ENCODE data around the gene UACA. TPM values are rescaled to one million over a fixed set of nuclear protein-coding genes. Genes with fewer than 3 reads are reported as not detected.

Gene UACA
- total RNA-seq, 2 donors from 2014 or later = 49.7 to 67.1 TPM

- Histone ChIP-seq H3K4me1 (ENCODE audit: control insufficient read depth, insufficient read depth, low read length) (no peaks in the 10 kb centered on the region), H3K9ac (ENCODE audit: extremely low read depth, low read length, poor library complexity, severe bottlenecking) (no peak overlapping the region), H3K9me3 (ENCODE audit: control insufficient read depth, low read length) (no peaks in the 10 kb centered on the region), H3K27ac (ENCODE audit: low read depth, low read length) (no peak overlapping the region), H3K27me3 (ENCODE audit: control insufficient read depth, insufficient read depth, low read length, poor library complexity, severe bottlenecking) (no peaks in the 10 kb centered on the region), H3K36me3 (ENCODE audit: control insufficient read depth, insufficient read depth, low read length) (no peaks in the 10 kb centered on the region), H3K4me3 (ENCODE audit: low read length) (no peak overlapping the region)
- H3K36me3 Mint-ChIP-seq (ENCODE audit: low read depth) = no peaks in the 10 kb centered on the region
- no peak for DNase-seq
- H3K4me1 Mint-ChIP-seq = no peaks in the 10 kb centered on the region
- no peak for TF ChIP-seq CTCF (conservative IDR thresholded peaks at IDR 0.05)
- H3K9me3 Mint-ChIP-seq = no peaks in the 10 kb centered on the region
- no peak overlapping the region for H3K27ac Mint-ChIP-seq
- H3K4me3 Mint-ChIP-seq = no peak overlapping the region
- 89 to 96% methylated on average over 4 to 5 of the region's 5 CpGs for WGBS, 2 experiments (ENCODE audit: insufficient coverage in 1 of 2, insufficient read length in 1 of 2)
- peaks cover 1% of the 10 kb centered on the region for H3K27me3 Mint-ChIP-seq (ENCODE audit: insufficient read depth)
Measured at GRCh38 chr15:70791259-70791658, 27.9 kb upstream of the UACA start.

GRCh38 chr15:70789213-70789612, 25.9 kb upstream of the UACA start:
- H3K27ac Mint-ChIP-seq = no peak overlapping the region
- no peaks in the 10 kb centered on the region for H3K27me3 Mint-ChIP-seq (ENCODE audit: insufficient read depth)
- peaks cover 4% of the 10 kb centered on the region for H3K4me1 Mint-ChIP-seq
- no peaks in the 10 kb centered on the region for H3K4me1 ChIP-seq (ENCODE audit: control insufficient read depth, insufficient read depth, low read length)
- no peak overlapping the region for H3K27ac ChIP-seq (ENCODE audit: low read depth, low read length)
- no peaks in the 10 kb centered on the region for H3K9me3 Mint-ChIP-seq
- H3K4me3 Mint-ChIP-seq = no peak overlapping the region
- DNase-seq = no peak
- H3K9ac ChIP-seq (ENCODE audit: extremely low read depth, low read length, poor library complexity, severe bottlenecking) = no peak overlapping the region
- H3K4me3 ChIP-seq (ENCODE audit: low read length) = no peak overlapping the region
- H3K9me3 ChIP-seq (ENCODE audit: control insufficient read depth, low read length) = no peaks in the 10 kb centered on the region
- TF ChIP-seq CTCF (conservative IDR thresholded peaks at IDR 0.05) = no peak
- no peaks in the 10 kb centered on the region for H3K36me3 Mint-ChIP-seq (ENCODE audit: low read depth)
- H3K27me3 ChIP-seq (ENCODE audit: control insufficient read depth, insufficient read depth, low read length, poor library complexity, severe bottlenecking) = no peaks in the 10 kb centered on the region
- WGBS, 2 experiments (ENCODE audit: insufficient coverage in 1 of 2, insufficient read length in 1 of 2) = 90% methylated on average over 4 of the region's 4 CpGs; no CpG with 5 or more reads in 1 of the 2 experiments
- H3K36me3 ChIP-seq (ENCODE audit: control insufficient read depth, insufficient read depth, low read length) = no peaks in the 10 kb centered on the region

GRCh38 chr15:70788114-70789049, 25.0 kb upstream of the UACA start:
- Histone ChIP-seq H3K4me3 (ENCODE audit: low read length) (no peak overlapping the region), H3K27ac (ENCODE audit: low read depth, low read length) (no peak overlapping the region), H3K4me1 (ENCODE audit: control insufficient read depth, insufficient read depth, low read length) (no peaks in the 10 kb centered on the region), H3K9ac (ENCODE audit: extremely low read depth, low read length, poor library complexity, severe bottlenecking) (no peak overlapping the region), H3K27me3 (ENCODE audit: control insufficient read depth, insufficient read depth, low read length, poor library complexity, severe bottlenecking) (no peaks in the 10 kb centered on the region), H3K9me3 (ENCODE audit: control insufficient read depth, low read length) (no peaks in the 10 kb centered on the region), H3K36me3 (ENCODE audit: control insufficient read depth, insufficient read depth, low read length) (no peaks in the 10 kb centered on the region)
- no peak overlapping the region for H3K4me3 Mint-ChIP-seq
- no peaks in the 10 kb centered on the region for H3K27me3 Mint-ChIP-seq (ENCODE audit: insufficient read depth)
- no peak for DNase-seq
- WGBS, 2 experiments (ENCODE audit: insufficient coverage in 1 of 2, insufficient read length in 1 of 2) = 92 to 93% methylated on average over 6 of the region's 6 CpGs
- H3K27ac Mint-ChIP-seq = no peak overlapping the region
- no peaks in the 10 kb centered on the region for H3K9me3 Mint-ChIP-seq
- H3K36me3 Mint-ChIP-seq (ENCODE audit: low read depth) = no peaks in the 10 kb centered on the region
- no peak for TF ChIP-seq CTCF (conservative IDR thresholded peaks at IDR 0.05)
- peaks cover 4% of the 10 kb centered on the region for H3K4me1 Mint-ChIP-seq
